HG02588 (cell line): Measurements from ENCODE around the gene C10orf95.
"Not testable (repeated sequence)": the region's sequence is repeated elsewhere in the genome, so short reads cannot be mapped to it uniquely, and the experiment has no call there.

Experiments used
- ATAC-seq: cut with Tn5 transposase; IDR thresholded peaks from one replicate; pipeline ENCODE4 v1.9.1; 2021; ENCODE audit warnings: mild to moderate bottlenecking, moderate library complexity; ENCODE audit not compliant: unreplicated experiment

Gene C10orf95

DNA sequence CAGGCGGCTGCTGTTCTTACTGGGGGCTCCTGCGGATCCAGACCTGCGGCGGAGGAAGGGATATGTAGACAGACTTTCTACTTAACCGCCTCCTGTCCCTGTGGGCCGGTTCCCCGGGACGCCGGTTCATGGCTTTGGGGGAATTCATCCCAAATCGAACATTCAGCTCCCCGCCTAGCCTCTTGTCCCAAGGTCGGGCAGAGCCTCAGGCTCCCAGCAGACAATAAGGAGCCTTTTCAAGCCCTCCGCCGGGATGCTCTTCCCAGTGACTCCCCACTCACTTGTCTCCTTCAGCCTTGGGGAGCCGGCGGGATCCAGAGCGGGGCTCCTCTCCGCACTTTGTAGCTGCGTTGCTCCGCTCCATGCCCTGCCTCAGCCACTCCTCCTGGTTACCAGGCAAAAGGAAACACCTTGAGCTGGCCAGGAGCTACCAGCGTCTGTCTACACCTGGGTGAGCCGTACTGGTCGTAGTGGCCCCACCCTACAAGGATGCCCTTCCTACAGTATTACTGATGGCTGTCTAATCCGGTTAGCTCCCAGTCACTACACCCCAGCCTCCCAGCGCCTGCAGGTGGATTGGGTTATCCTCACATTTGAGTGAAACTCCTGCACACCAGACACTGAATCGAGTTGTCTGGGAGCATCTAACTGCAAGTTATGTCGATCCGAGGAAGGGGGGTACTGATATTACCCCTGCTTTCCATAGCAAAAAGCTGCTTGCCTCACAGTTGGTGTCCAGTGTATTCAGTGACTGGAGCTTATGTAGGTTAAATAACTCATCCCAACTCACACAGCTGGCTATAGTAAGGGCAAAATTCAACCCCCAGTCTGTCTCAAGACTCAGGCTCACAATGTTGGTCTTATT, at the start of gene C10orf95:
C10orf95 (minus strand) TSS at position 439 of the 865 bp plus-strand sequence. CDS start 450 bp downstream, outside the sequence.
- ATAC-seq = no peak

DNA sequence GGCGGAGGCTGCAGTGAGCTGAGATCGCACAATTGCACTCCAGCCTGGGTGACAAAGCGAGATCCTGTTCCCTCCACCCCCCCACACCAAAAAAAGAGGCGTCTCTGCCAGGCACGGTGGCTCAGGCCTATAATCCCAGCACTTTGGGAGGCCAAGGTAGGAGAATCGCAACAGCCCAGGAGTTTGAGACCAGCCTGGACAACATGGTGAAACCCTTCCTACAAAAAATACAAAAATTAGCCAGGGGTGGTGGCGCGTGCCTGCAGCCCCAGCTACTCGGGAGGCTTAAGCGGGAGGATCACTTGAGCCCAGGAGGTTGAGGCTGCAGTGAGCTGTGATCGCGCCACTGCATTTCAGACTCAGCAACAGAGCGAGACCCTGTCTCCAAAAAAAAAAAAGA, 49.3 kb upstream of the C10orf95 start:
- not testable (repeated sequence) for ATAC-seq

GRCh38 chr10:102499356-102499755, 48.0 kb upstream of the C10orf95 start:
- ATAC-seq = no peak

- ATAC-seq = no peak
Observed at GRCh38 chr10:102497545-102497944, 46.2 kb upstream of the C10orf95 start.

- ATAC-seq = no peak
Observed at GRCh38 chr10:102493771-102494170, 42.4 kb upstream of the C10orf95 start.

GRCh38 chr10:102492983-102493382, 41.6 kb upstream of the C10orf95 start:
- no peak for ATAC-seq

DNA sequence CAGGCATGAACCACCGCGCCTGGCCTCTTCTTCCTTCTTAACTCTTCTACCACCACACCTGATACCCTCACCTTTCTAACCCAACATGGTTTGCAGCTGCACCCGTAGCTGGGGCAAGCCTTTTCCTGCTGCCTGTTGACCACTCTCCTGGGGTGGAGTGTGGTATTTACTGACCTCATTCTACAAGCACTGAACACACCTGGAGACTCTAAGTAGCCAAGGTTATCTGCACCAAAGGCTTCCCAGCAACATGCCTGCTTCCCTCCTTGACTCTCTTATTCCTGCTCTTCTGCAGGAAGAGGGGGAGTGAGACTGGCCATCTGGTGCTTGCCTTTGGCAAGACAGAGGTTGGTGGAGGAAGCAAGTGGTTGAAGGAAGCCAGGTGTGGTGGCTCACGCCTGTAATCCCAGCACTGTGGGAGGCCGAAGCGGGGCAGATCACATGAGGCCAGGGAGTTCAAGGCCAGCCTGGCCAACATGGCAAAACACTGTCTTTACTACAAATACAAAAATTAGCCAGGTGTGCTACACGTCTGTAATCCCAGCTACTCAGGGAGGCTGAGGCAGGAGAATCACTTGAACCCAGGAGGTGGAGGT, 41.1 kb upstream of the C10orf95 start:
- ATAC-seq = no peak

GRCh38 chr10:102491136-102491535, 39.8 kb upstream of the C10orf95 start:
- ATAC-seq = no peak

DNA sequence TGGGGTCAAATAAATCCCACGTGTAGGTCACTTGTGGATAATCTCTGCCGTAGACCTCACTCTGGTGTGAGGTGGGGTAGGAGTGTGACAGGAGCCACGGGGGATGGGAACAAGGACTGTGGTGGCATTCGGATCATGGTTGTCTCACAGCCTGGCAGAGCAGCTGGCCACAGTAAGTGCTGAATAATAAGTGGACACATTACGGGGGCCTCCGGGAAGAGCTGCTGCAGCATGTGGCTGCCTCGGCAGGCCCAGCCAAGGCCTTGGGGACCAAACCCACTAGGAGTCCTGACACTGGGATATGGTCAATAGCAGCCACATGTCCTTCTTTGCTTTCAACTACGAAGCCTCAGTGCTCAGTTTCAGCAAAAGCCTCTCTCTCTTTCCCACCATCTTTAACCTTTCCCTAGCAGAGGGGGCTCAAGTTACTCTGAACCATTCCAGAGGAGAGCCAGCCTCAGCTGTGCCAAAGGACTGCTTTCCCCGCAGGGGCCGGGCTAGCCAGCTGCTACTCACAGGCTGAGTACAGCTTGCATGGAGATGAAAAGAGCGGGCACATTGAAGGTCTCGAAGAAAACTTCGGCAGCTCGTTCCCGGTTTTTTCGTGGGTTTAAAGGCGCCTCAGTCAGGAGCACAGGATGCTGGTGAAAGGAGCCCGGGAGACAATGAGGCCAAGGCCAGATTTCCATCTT, 33.9 kb upstream of the C10orf95 start:
- ATAC-seq = no peak

- no peak for ATAC-seq
Observed at GRCh38 chr10:102484021-102484420, 32.7 kb upstream of the C10orf95 start.

- ATAC-seq = no peak
Observed at GRCh38 chr10:102480396-102480795, 29.1 kb upstream of the C10orf95 start.

DNA sequence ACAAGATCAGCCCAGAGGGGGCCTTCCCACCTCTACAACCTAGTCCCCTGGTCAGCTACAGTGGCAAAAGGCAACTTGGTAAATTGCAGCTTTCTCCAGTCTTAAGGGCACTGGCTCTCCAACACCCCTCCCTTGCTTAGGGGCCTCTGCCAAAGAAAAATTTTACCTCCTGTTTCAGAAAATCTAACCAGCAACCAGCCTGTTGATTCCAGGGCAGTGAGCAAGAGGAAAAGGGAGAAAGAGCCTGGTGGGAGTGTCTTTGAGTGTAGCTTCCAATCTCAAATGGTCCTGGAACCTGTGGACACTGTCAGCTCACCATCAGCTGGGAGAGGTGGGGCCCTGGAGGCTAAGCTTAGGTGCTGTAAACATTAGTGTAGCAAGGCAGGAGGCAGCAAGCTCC, 28.3 kb upstream of the C10orf95 start:
- ATAC-seq = no peak

DNA sequence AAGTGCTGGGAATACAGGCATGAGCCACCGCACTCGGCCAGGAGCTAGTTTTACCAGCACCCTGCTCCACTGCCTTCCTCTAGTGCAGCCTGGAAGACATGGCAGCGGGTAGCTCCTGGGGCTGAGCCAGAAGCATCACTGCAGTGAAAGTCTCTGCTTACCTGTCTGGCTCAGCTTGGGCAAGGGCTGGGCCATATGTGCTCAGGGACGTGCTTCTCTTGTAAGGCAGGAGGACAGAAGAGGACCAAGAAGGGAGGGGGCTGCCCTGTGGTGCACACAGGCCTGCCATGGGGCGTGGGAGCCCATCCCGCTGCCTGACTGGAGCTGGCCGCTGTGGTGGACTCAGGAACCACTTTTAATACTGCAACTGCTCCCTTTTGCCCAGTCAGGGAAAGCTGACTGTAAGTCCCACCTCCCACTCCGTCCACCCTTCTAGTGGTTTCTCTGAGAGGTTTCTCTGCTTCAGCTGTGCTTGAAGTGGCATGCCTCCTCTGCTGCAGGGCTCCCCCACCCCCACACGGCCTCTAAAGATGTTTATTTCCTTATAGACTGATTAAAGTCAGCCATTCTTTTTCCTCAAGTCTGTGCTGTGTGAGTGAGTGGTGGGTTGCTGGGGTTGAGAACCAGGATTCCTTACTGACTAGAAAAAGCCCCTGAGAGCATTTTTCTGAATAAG, 25.3 kb upstream of the C10orf95 start:
- no peak for ATAC-seq

GRCh38 chr10:102475451-102476040, 24.2 kb upstream of the C10orf95 start:
- ATAC-seq = no peak

DNA sequence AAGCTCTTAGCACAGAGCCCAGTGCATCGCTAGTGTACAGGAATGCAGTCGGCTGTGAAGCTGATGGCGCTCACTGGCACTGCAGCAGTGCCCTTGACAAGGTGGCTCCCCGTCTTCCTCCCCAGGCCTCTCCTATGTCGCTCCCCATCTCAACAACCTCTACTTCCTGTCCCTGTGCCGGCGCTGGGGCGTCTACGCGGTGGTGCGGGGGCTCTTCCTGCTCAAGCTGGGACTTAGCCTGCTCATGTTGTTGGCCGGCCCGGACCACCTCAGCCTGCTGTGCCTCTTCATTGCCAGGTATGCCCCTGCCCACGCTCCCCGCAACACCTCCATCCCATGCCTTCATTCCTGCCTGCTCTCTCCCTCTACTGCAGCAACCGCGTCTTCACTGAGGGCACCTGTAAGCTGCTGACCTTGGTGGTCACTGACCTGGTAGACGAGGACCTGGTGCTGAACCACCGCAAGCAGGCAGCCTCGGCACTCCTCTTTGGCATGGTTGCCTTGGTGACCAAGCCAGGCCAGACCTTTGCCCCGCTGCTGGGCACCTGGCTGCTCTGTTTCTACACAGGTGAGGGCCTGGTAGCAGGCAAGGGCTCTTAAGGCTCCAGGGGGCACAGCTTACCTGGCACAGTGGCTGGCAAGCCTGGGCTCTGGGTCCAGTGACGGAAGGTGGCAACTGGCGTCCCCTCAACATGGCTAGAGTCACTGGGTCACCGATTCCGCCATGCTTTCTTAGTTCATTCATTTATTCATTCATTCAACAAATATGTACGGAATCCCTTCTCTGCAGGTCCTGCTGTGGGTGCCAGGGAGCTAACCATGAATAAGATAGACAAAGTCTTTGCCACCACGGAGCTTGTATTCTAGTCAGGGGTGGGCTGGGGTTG, 22.3 kb upstream of the C10orf95 start:
- no peak for ATAC-seq

- ATAC-seq = no peak
Observed at GRCh38 chr10:102470579-102471546, 19.5 kb upstream of the C10orf95 start.

DNA sequence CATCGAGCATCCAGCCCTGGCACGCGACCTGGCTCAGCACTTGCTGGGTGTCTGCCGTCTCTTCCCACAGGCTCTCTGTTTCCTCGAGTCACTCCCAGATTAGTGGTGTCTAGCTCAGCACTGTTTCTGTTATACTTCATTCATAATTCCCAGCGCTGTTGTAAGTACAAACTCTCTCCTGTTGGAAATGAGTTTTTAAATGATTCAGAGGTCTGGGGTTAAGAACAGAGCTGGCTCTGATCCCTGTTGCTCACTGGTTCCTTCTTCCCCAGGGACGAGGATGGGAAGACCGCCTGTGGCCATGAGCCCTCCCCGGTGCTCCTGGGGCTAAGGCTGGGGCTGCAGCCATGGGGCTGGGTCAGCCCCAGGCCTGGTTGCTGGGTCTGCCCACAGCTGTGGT, 17.3 kb upstream of the C10orf95 start:
- ATAC-seq = no peak

GRCh38 chr10:102467971-102468438, 16.7 kb upstream of the C10orf95 start:
- ATAC-seq = no peak

GRCh38 chr10:102467318-102467717, 16.0 kb upstream of the C10orf95 start:
- no peak for ATAC-seq
